ENCODE measurements around the gene RCE1.
A peak's percentile ranks its signal among the peaks of the same experiment; 100 is the strongest.

Gene RCE1

GRCh38 chr11:66844496-66845142 lies 1.4 kb downstream of the RCE1 start:
- no peak for DNase-seq (ENCODE audit: low read depth)

GRCh38 chr11:66845143-66845875 lies 2.1 kb downstream of the RCE1 start:
- no peak for DNase-seq (ENCODE audit: low read depth)

- no peak for DNase-seq (ENCODE audit: low read depth)
Measured at GRCh38 chr11:66845876-66846212, 2.6 kb downstream of the RCE1 start.

GRCh38 chr11:66846671-66847091 lies 3.4 kb downstream of the RCE1 start:
- DNase-seq (ENCODE audit: low read depth), result no peak

- no peak for DNase-seq (ENCODE audit: low read depth)
Measured at GRCh38 chr11:66847461-66848232, 4.4 kb downstream of the RCE1 start.

- no peak for DNase-seq (ENCODE audit: low read depth)
Measured at GRCh38 chr11:66848671-66849500, 5.6 kb downstream of the RCE1 start.

- DNase-seq (ENCODE audit: low read depth), result no peak
Measured at GRCh38 chr11:66849501-66850234, 6.4 kb downstream of the RCE1 start.

- no peak for DNase-seq (ENCODE audit: low read depth)
Measured at GRCh38 chr11:66850235-66850587, 7.0 kb downstream of the RCE1 start.

- DNase-seq (ENCODE audit: low read depth), result no peak
Measured at GRCh38 chr11:66850588-66851238, 7.5 kb downstream of the RCE1 start.

GRCh38 chr11:66851239-66851596 lies 8.0 kb downstream of the RCE1 start:
- DNase-seq (ENCODE audit: low read depth), result no peak

- no peak for DNase-seq (ENCODE audit: low read depth)
Measured at GRCh38 chr11:66851698-66852465, 8.6 kb downstream of the RCE1 start.

GRCh38 chr11:66852466-66853241 lies 9.4 kb downstream of the RCE1 start:
- no peak for DNase-seq (ENCODE audit: low read depth)

GRCh38 chr11:66853242-66854229 lies 10.3 kb downstream of the RCE1 start:
- DNase-seq (ENCODE audit: low read depth), result no peak

- DNase-seq (ENCODE audit: low read depth), result no peak
Measured at GRCh38 chr11:66854231-66854661, 11.0 kb downstream of the RCE1 start.

- no peak for DNase-seq (ENCODE audit: low read depth)
Measured at GRCh38 chr11:66854729-66855211, 11.5 kb downstream of the RCE1 start.

- DNase-seq (ENCODE audit: low read depth), result peak; percentile 77
Measured at GRCh38 chr11:66855574-66856495, 12.6 kb downstream of the RCE1 start.
